WTC11 (cell line): ENCODE data around the gene ARCN1. TPM values are rescaled to one million over a fixed set of nuclear protein-coding genes. Genes with fewer than 3 reads are reported as not detected.

ENCODE experiments used
- ATAC-seq: fragments of 200-7000 bp; cut with Tn5 transposase; 2 replicates; pipeline ENCODE4 v1.10.0; 2021; ENCODE audit warnings: mild to moderate bottlenecking, moderate library complexity
- CTCF ChIA-PET: fragments of 300-600 bp; sonication (Branson Sonifier 250); formaldehyde crosslinking; loops from one replicate; lab custom pipeline; 2021; ENCODE audit warnings: antibody characterized with exemption; lab: Charles Lee
- POLR2A ChIA-PET: fragments of 350-600 bp; sonication (Branson Sonifier 250); formaldehyde crosslinking; loops from one replicate; lab custom pipeline; 2021; ENCODE audit warnings: antibody characterized with exemption; lab: Charles Lee
- DNase-seq: peaks from one replicate; pipeline ENCODE4 v3.0.0; 2021; ENCODE audit warnings: low spot score
- H3K27ac Mint-ChIP-seq: 2 replicates; pipeline ENCODE4 v1.8.0; 2021; ENCODE audit warnings: mixed read lengths
- H3K27me3 Mint-ChIP-seq: 2 replicates; pipeline ENCODE4 v1.8.0; 2021; ENCODE audit warnings: low read depth, mild to moderate bottlenecking, moderate library complexity, mixed read lengths
- H3K36me3 Mint-ChIP-seq: 2 replicates; pipeline ENCODE4 v1.8.0; 2021; ENCODE audit warnings: mixed read lengths
- H3K4me1 Mint-ChIP-seq: 2 replicates; pipeline ENCODE4 v1.8.0; 2022; ENCODE audit warnings: mixed read lengths
- H3K4me3 Mint-ChIP-seq: 2 replicates; pipeline ENCODE4 v1.8.0; 2021; ENCODE audit warnings: mild to moderate bottlenecking, moderate library complexity, mixed read lengths
- H3K9me3 Mint-ChIP-seq: 2 replicates; pipeline ENCODE4 v1.8.0; 2021; ENCODE audit warnings: mixed read lengths
- AFF4 ChIP-seq: sonication (generic); formaldehyde crosslinking; IDR thresholded peaks from 2 replicates; pipeline ENCODE4 v1.8.1; 2023; ENCODE audit warnings: mild to moderate bottlenecking, missing genetic modification reagents, borderline replicate concordance
- ATF1 ChIP-seq: sonication (generic); formaldehyde crosslinking; IDR thresholded peaks from 2 replicates; pipeline ENCODE4 v1.8.1; 2023; ENCODE audit warnings: mild to moderate bottlenecking, moderate library complexity, missing genetic modification reagents
- ATF6 ChIP-seq: sonication (generic); formaldehyde crosslinking; IDR thresholded peaks from 2 replicates; pipeline ENCODE4 v1.8.1; 2023; ENCODE audit warnings: mild to moderate bottlenecking, missing genetic modification reagents
- EMX1 ChIP-seq: fragments of 250-450 bp; sonication (Bioruptor Pico); IDR thresholded peaks from 2 replicates; pipeline ENCODE4 v1.8.0; 2021; ENCODE audit warnings: mild to moderate bottlenecking
- MXD4 ChIP-seq: fragments of 250-450 bp; sonication (Bioruptor Pico); IDR thresholded peaks from 2 replicates; pipeline ENCODE4 v1.8.0; 2021; ENCODE audit warnings: mild to moderate bottlenecking, moderate library complexity, borderline replicate concordance
- NFATC4 ChIP-seq: fragments of 250-450 bp; sonication (Bioruptor Pico); IDR thresholded peaks from 2 replicates; pipeline ENCODE4 v1.9.0; 2021; ENCODE audit warnings: mild to moderate bottlenecking
- NFYB ChIP-seq: sonication (generic); formaldehyde crosslinking; conservative IDR thresholded peaks from 2 replicates; pipeline ENCODE4 v1.8.0; 2022; ENCODE audit warnings: low read depth, missing genetic modification reagents
- TP53 ChIP-seq: sonication (generic); formaldehyde crosslinking; IDR thresholded peaks from 2 replicates; pipeline ENCODE4 v1.8.1; 2023; ENCODE audit warnings: mild to moderate bottlenecking, missing genetic modification reagents
- ZBTB43 ChIP-seq: sonication (generic); formaldehyde crosslinking; IDR thresholded peaks from 2 replicates; pipeline ENCODE4 v1.8.1; 2023; ENCODE audit warnings: mild to moderate bottlenecking, missing genetic modification reagents
- ZNF423 ChIP-seq: fragments of 250-450 bp; sonication (Bioruptor Pico); IDR thresholded peaks from 2 replicates; pipeline ENCODE4 v2.1.2; 2022; ENCODE audit warnings: mild to moderate bottlenecking, moderate library complexity
- total RNA-seq: library from RNA; stranded (reverse); gene quantifications from 3 replicates; pipeline ENCODE4 v1.2.3, GENCODE V29; 2021
- TF ChIP-seq, protein P1 (sequence below): sonication (generic); formaldehyde crosslinking; IDR thresholded peaks from 2 replicates; pipeline ENCODE4 v1.8.0; 2022; ENCODE audit warnings: missing genetic modification reagents
- TF ChIP-seq, protein P2 (sequence below): sonication (generic); formaldehyde crosslinking; IDR thresholded peaks from 2 replicates; pipeline ENCODE4 v1.8.0; 2022; ENCODE audit warnings: mild to moderate bottlenecking, missing genetic modification reagents

The ARCN1 gene
- total RNA-seq, 1 experiment from 2014 or later, result 154 TPM

- H3K4me1 Mint-ChIP-seq, result peaks cover 50% of the 10 kb centered on the region
- TF ChIP-seq NFYB (CRISPR knock-in tag) (no peak), NFATC4 (CRISPR knock-in tag) (no peak), ZBTB43 (peak; percentile 95), MXD4 (CRISPR knock-in tag) (no peak), TP53 (CRISPR knock-in tag) (no peak)
- TF ChIP-seq, protein P1, sequence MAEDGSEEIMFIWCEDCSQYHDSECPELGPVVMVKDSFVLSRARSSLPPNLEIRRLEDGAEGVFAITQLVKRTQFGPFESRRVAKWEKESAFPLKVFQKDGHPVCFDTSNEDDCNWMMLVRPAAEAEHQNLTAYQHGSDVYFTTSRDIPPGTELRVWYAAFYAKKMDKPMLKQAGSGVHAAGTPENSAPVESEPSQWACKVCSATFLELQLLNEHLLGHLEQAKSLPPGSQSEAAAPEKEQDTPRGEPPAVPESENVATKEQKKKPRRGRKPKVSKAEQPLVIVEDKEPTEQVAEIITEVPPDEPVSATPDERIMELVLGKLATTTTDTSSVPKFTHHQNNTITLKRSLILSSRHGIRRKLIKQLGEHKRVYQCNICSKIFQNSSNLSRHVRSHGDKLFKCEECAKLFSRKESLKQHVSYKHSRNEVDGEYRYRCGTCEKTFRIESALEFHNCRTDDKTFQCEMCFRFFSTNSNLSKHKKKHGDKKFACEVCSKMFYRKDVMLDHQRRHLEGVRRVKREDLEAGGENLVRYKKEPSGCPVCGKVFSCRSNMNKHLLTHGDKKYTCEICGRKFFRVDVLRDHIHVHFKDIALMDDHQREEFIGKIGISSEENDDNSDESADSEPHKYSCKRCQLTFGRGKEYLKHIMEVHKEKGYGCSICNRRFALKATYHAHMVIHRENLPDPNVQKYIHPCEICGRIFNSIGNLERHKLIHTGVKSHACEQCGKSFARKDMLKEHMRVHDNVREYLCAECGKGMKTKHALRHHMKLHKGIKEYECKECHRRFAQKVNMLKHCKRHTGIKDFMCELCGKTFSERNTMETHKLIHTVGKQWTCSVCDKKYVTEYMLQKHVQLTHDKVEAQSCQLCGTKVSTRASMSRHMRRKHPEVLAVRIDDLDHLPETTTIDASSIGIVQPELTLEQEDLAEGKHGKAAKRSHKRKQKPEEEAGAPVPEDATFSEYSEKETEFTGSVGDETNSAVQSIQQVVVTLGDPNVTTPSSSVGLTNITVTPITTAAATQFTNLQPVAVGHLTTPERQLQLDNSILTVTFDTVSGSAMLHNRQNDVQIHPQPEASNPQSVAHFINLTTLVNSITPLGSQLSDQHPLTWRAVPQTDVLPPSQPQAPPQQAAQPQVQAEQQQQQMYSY (CRISPR knock-in tag), result peak; percentile 25; the same call in 1 of the 2 replicates
- no peaks in the 10 kb centered on the region for H3K9me3 Mint-ChIP-seq
- ChIA-PET CTCF (interaction anchor here (0.9 to 12.5 kb wide), 7 partner anchors 13 to 62 kb away, joined by 3 to 127 read pairs (median 29); no protein-coding TSS in a partner anchor), POLR2A (interaction anchor here (1.0 to 5.1 kb wide), 3 partner anchors 13 to 51 kb away, joined by 3 to 32 read pairs (median 3); no protein-coding TSS in a partner anchor)
- H3K27ac Mint-ChIP-seq, result no peak overlapping the region
- ATAC-seq, result no peak
- peak overlapping the region; percentile 68 for H3K4me3 Mint-ChIP-seq
- no peaks in the 10 kb centered on the region; the same call in 1 of the 2 replicates for H3K36me3 Mint-ChIP-seq
- H3K27me3 Mint-ChIP-seq, result peaks cover 85% of the 10 kb centered on the region
- DNase-seq, result no peak
Measured at GRCh38 chr11:118608360-118609227, 36.4 kb downstream of the ARCN1 start.

GRCh38 chr11:118609380-118610224 is 37.4 kb downstream of the ARCN1 start:
- H3K27me3 Mint-ChIP-seq, result peaks cover 75% of the 10 kb centered on the region
- peak; percentile 34 for DNase-seq
- H3K4me1 Mint-ChIP-seq, result peaks cover 58% of the 10 kb centered on the region
- TF ChIP-seq ZBTB43, result peak; percentile 91
- no peak for TF ChIP-seq ATF6
- TF ChIP-seq, all 79 proteins: peak for 1
- peak overlapping the region; percentile 68 for H3K4me3 Mint-ChIP-seq
- ChIA-PET CTCF (interaction anchor here (0.5 to 12.5 kb wide), 15 partner anchors 9 to 417 kb away, joined by 3 to 127 read pairs (median 4); partner anchors contain the start of gene DDX6), POLR2A (interaction anchor here (0.5 to 5.1 kb wide), 6 partner anchors 12 to 73 kb away, joined by 3 to 32 read pairs (median 4); no protein-coding TSS in a partner anchor)
- no peak overlapping the region for H3K27ac Mint-ChIP-seq
- no peaks in the 10 kb centered on the region for H3K9me3 Mint-ChIP-seq
- H3K36me3 Mint-ChIP-seq, result no peaks in the 10 kb centered on the region; the same call in 1 of the 2 replicates
- ATAC-seq, result peak; percentile 2

DNA sequence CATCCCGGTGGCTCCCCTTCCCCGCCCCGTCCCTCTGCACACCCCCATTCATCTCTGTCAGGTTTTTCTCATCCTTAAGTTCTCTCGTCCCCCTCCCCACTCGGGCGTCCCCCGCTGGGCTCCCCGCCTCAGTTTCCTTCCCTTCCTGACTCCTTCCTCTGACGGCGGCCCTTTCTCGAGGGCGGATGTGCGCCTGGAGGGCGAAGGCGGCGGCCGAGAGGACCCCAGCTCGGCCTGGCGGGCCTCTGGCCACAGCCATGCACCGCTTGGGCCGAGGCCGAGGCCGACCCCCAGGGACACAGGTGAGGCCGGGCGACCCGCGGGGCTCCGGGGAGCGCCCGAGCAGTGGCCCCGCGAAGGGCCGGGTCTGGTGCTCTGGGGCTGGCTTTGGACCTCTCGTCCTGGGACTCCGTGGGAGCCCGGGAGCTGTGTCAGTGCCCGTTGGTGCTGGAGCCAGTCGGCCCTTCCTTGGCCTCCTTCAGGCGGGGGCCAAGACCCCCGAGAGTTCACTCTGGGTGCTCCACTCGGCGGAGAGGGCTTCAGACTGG is 38.1 kb downstream of the ARCN1 start:
- DNase-seq (peak; percentile 36), ATAC-seq (no peak)
- ChIA-PET POLR2A (interaction anchor here (1.2 kb wide), 2 partner anchors 14 to 25 kb away, joined by 3 to 5 read pairs; no protein-coding TSS in a partner anchor), CTCF (interaction anchor here (0.5 to 12.5 kb wide), 14 partner anchors 9 to 416 kb away, joined by 3 to 127 read pairs (median 4); partner anchors contain the start of gene DDX6)
- Mint-ChIP-seq H3K4me1 (peaks cover 60% of the 10 kb centered on the region), H3K4me3 (peak overlapping the region; percentile 68), H3K27me3 (peaks cover 68% of the 10 kb centered on the region), H3K27ac (no peak overlapping the region), H3K9me3 (no peaks in the 10 kb centered on the region), H3K36me3 (no peaks in the 10 kb centered on the region; the same call in 1 of the 2 replicates)
- TF ChIP-seq EMX1, result no peak
- TF ChIP-seq AFF4, result no peak
- TF ChIP-seq TP53 (CRISPR knock-in tag), result no peak
- no peak for TF ChIP-seq ZNF423 (CRISPR knock-in tag)
- TF ChIP-seq ATF1, result no peak
- TF ChIP-seq, protein P2, sequence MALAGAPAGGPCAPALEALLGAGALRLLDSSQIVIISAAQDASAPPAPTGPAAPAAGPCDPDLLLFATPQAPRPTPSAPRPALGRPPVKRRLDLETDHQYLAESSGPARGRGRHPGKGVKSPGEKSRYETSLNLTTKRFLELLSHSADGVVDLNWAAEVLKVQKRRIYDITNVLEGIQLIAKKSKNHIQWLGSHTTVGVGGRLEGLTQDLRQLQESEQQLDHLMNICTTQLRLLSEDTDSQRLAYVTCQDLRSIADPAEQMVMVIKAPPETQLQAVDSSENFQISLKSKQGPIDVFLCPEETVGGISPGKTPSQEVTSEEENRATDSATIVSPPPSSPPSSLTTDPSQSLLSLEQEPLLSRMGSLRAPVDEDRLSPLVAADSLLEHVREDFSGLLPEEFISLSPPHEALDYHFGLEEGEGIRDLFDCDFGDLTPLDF (CRISPR knock-in tag), result no peak
